ENCODE results near the gene CLDN22.

DNA sequence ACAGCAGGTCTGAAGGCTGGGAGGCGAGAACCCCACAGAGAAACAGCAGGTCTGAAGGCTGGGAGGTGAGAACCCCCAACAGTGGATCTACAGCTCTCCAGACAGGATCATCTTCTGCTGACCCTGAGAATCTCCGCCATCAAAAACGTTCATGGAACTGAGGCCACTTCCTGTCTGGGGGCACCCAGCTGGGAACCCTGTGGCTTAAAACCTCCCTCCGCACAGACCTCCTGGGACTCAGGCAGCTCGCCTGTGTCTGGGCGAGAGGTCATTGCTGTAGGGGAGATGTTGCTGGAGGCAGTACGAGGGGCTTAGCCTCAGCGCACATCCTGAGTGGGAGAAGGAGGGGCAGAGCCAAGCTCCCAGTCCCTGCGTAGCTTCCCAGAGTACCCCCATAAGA lies 17.3 kb upstream of the CLDN22 start:
- TF ChIP-seq, protein P1, sequence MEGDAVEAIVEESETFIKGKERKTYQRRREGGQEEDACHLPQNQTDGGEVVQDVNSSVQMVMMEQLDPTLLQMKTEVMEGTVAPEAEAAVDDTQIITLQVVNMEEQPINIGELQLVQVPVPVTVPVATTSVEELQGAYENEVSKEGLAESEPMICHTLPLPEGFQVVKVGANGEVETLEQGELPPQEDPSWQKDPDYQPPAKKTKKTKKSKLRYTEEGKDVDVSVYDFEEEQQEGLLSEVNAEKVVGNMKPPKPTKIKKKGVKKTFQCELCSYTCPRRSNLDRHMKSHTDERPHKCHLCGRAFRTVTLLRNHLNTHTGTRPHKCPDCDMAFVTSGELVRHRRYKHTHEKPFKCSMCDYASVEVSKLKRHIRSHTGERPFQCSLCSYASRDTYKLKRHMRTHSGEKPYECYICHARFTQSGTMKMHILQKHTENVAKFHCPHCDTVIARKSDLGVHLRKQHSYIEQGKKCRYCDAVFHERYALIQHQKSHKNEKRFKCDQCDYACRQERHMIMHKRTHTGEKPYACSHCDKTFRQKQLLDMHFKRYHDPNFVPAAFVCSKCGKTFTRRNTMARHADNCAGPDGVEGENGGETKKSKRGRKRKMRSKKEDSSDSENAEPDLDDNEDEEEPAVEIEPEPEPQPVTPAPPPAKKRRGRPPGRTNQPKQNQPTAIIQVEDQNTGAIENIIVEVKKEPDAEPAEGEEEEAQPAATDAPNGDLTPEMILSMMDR (IDR thresholded peaks at IDR 0.05): no peak
- TF ChIP-seq EP300 (IDR thresholded peaks at IDR 0.05) (no peak), POLR2AphosphoS5 (IDR thresholded peaks at IDR 0.05) (no peak)

Measured in upper lobe of left lung (tissue), 4 donors.